CD4-positive, alpha-beta T cell treated with Interleukin-17A for 4 hours (primary cell): ENCODE data around the gene CIC.

Source experiments
- DNase-seq: peaks from one replicate; pipeline ENCODE4 v3.0.0-alpha.2; 2020; ENCODE audit warnings: mixed read lengths

CIC gene

DNA sequence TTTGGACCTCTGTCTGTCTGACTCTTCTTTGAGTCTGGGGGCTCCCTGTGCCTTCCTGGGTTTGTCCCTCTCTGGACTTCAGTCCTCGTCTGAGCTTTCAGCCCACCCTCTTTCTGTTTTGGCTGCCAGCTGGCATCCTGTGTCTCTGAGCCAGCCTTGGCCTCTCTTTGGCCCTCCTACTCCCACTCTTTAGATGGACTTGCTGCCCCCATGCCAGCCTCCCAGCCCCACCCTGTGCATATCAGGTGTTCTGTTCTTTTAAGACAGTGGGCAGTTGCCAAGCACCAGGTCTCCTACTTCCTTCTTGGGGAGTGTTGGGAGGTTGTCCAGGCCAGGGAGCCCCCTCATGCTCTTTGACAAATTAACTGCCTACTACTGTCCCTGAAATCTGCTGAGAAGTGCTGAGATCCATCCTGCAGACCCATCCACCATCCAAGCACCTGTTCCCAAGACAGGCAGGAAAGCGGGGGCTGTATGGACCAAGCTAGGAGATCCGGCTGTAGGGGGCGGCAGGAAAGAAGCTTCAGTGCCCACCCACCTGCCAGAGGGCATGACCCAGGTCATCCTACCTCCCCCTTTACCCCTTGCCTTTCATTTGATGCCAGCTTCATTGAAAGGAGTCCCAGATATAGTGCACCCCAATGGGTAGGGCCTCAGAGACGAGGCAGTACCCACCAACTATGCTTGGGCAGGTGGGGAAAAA, 9.6 kb downstream of the CIC start:
- DNase-seq, result no peak

DNA sequence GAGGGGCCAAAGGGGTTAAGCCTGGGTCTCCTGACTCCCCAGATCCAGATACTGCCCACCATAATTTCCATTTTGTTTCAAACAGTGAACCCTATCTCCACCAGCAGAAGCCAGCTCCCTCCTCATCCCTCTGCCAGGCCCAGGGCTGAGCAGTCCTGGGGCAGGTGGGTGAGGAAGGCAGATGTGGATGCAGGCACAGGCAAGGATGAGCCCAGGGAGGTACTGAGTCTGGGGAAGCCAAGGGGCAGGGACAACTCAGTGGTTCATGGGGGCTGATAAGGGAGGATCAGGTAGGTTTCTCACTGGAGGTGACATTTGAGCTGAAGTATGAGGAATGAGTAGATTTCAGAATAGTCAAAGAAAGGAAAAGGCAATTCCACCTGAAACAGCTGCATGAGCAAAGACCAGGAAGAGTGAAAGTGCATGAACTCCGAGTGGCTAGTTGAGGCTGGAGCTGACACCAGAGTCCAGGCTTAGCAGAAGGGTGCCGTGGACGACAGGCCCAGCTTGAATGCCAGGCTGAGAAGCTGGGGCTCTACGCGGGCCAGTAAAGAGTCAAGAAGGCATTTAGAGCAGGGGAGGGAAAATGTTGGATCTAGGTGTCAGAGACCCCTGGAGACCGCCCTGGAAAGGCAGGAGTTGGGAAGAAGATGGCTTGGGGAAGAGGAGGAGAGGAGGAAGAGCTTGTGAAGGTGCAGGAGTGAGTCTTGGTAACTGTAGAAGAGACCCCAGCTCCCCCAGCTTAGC, 10.3 kb downstream of the CIC start:
- DNase-seq, result no peak

DNA sequence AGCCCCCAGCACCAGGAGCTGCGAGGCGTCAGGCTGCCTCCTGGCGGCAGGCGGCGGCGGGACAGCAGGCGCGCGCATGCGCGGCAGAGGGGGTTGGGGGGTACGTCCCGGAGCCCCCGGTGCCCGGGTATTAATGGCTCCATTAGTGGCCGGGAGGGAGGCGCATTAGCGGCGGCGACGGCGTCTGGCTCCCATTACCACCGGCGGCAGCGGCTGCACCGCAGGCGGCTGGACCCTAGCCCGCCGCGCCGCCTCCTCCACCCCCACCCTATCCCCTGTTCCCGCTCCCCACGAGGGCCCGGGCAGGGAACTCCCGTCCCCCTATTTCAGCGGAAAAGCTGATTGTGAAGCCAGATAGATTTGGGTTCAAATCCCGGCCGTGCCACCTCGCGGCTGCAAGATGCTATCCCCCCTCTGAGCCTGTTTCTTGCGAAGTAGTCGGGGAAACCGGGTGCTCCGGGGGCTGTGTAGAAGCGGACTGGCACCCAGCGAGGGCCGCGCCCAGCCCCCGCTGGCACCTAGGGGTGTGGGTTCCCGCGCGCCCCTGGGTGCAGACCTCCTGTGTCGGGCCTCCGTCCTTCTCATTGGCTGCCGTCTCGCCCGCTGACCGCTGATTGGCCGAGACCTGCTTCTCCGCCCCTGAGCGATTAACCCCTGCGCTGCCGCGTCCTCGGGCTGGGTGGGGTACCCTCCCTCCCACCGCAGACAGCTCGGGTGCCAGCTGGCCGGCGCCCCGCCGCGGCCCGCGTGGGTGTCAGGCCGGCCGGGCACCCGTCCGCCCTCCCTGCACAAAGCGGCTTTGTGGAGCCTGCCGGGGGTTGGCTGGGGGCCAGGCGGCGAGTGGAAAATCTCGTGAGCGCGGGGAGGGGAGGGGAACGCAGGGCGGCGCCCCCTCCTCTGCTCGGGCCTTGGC, 11.1 kb downstream of the CIC start:
- peak; percentile 87 for DNase-seq

DNA sequence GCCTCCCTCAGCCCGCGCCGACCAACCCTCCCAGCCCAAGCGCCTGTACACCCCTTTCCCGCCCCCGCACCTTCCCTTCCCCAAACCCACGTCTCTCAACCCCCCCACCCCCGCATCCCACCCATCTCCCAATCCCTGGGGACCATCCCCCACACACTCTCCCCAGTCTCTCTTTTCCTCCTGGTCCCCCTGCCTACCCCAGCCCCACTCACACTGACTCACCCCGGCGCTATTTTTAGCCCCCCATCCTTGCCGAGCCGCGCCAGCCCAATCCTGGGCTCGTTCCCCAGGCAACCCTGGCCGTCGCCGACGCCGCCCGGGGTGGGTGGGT, 11.7 kb downstream of the CIC start:
- DNase-seq, result peak; percentile 50

DNA sequence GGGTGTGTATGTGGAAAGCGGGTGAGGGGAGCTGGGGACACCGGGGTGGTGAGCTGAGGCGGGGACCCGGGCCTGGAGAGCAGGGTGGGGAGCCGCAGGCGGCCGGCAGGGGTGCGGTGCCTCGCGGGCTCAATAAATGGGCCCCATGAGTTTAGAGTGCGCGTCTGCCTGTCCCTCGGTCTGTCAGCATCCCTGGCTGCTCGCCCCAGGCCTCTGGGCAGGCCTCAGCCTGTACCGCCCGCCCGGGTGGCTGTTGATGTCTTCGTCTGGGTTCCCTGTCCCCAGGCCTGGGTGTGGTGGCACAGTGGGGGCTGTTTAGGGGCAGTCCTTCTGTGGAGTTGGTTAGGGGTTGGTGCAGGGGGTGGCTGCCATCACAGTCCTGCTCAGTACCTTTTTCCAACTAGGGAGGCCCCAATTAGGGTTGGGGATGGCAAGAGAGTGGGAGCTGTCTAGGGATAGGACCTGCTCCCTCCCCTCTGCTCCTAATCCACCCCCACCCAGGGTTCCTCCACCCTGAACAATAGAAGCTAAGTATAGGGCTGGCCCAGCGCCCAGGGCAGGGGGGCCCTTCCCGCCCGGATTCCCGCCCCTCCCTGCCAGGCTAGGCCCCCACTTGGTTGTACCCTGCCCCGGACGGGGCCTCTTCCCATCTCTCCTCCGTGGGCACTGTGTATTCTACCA, 12.2 kb downstream of the CIC start:
- no peak for DNase-seq

DNA sequence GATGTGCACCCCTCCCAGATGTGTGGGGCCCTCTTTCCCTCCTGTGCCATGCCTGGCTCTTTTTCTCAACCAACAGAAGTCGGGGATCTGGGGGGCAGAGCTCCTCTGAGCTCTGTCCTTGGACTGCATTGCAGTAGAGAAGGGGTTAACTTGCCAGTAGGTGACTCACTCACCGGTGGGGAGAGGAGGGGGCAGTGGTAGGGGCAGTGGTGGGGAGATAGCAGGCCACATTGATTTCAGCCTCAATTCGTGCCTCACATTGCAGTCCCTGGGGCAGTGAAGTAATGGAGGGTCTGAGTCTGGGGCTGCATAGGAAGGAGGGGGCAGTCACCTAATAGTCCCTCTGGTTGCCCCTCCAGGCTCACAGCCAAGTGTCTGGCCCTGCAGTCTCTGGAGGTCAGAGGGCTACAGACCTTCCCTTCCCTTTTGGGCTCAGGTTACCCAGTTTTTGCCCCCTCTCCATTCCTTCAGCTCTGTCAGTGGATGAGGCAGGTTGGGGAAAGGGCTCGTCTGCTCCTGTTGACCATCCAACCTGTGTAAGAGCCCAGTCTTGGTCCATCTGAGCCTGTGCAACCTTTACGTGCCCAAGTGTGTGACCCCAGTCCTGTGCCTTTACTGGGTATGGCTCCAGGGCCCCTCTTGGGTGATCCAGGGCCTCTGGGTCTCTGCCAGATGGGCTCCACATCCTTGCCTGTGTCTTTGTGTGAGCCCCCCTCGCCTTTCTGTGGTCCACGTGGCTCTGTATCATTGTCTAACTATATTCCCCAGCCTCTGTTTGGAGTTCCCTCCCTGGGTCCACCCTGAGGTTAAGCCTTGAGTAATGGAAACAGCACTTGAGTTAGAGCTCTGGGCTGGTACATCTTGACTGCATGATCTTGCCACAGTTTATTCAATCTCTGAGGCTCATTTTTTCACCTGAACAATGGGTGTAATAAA, 13.0 kb downstream of the CIC start:
- DNase-seq, result peak; percentile 30

DNA sequence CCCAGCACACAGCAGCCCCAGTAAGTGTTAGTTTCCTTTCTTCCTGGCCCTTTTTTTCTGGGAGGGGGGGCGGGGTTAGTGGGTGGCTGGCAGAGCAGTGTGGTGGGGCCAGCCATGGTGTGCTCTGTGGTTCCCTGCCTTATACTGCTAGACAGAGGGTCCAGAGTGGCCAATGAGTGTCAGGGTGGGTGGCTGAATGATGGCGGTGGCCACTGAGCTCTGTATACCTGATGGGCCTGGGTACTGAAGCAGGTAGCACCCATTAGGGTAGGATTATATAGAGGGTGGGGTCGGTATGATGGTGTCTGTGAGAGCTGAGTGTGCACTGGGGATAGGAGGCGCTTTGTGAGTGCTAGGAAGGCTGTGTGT, 13.8 kb downstream of the CIC start:
- DNase-seq, result no peak

DNA sequence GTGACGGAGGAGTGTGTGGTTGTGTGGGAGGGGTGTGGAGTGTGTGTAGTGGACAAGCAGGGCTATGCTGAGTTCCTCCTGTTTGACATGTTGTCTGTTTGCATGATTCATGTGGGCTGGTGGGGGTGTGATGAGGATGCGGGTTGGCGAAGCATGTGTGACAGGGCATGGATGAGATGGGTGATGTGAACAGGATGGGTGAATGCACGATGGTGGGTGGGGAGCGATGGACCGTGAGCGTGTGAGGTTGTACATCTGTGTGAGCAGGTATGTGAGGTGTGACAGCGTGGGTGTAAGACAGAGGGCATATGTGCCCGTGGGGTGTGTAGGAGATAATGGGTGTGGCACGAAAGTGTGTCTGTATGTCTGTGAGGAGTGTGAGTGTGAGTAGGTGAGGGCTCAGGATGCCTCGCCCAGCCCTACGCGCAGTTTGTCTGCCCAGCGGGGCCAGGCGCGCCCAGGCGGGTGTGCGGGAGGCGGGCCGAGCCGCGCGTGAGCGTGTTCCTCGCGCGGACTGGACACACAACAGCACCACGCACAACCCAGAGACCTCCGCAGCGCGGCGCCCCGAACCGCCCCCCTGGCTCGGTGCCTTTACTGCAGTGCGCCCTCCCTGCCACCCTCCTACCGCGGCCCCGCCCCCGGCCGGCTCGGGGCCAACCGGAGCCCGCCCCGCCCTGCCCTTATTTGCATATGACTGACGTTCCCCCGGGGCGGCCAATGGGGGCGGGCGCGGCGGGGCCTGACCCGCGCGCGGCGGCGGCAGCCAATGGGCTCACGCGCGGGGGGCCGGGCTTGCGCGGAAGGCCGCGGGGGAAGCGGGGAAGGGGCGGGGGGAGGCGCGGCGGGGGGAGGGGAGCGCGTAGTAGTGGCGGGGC, 14.4 kb downstream of the CIC start:
- DNase-seq, result peak; percentile 98

DNA sequence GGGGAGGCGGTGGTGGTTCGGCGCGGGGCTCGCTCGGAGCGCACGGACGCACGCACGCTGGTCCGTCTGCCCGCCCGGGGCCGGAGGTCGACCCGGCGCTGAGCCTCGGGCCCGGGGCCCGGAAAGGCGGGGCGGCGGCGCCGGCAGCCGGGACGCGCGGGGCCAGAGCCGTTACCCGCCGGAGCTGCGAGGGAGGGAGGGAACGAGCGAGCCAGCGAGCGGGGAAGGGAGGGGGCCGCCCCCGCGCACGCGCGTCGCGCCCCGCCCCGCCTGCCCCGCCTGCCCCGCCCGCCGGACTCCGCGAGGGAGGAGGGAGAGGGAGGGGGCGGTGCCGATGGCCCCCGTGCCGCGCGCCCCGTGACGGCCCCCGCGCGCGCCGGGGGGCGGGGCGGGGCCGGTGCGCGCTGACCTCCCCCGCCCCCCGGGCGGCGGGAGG, 15.0 kb downstream of the CIC start:
- DNase-seq, result peak; percentile 93

DNA sequence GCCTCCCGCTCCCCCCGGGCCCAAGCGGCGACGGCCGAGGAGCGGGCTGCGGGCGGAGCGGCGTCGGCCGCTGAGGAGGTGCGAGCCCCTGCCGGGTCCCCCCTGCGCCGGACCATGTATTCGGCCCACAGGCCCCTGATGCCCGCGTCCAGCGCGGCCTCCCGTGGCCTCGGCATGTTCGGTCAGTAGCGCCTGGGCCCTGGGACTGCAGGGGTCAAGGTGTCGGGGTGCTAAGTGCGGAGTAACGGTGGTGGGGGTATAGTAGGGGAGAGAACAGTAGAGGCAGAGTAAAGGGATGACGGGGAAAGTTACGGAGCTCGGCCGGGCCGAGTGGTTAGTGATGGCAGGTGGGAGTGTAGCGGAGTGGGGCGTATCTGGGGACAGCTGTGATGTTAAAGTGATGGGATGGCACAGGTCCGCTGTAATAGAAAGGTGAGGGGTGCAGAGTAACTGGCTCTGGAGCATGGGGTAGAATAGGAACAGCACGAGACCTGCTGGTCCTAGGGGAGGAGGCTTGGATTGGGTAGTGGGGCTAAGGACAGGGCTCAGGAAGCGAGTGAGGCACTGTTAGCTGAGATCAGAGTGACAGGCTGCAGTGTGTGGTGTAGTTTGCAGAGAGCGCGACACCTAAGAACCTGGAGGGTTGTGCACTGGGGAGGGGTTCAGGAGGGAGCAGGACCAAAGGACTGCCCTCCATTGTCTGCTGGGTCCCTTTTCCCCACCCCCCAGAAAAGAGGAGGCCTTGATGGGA, 15.7 kb downstream of the CIC start:
- peak; percentile 37 for DNase-seq

DNA sequence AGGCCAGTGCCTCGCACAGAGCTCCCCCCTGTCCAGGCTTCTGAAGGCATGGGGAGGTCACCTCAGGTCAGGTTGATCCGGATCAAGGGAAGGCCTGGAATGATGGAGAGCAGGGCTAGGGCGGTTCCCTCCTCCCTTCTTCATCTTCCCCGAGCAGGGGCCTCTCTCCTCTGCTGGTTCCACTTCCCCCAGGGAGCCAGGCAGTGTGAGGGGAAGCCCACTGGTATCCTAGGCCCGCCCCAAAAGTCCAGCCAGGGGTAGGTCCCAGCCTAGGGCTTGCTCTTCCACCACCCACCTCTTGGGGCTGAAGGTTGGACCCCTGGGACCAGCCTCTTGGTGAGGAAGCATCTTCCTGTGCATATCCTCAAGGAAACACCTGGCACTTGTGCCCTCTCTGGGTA, 16.5 kb downstream of the CIC start:
- no peak for DNase-seq

DNA sequence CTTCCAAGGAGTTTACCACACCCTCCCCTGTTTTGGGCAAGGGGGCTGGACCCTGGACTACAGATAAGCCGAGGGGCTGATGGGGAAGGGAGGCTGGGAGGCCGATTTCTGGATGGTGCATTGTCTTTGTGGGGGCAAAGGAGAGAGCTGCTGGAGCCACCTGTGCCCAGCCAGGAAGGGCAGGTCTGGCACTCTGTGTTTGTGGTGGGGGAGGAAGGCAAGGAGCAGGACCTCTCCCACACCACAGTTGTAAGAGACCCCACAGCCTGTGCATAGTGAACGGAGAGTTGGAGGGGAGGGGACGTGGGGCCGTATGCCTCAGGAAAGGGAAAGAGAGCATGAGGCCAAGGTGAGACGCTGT, 16.9 kb downstream of the CIC start:
- no peak for DNase-seq

DNA sequence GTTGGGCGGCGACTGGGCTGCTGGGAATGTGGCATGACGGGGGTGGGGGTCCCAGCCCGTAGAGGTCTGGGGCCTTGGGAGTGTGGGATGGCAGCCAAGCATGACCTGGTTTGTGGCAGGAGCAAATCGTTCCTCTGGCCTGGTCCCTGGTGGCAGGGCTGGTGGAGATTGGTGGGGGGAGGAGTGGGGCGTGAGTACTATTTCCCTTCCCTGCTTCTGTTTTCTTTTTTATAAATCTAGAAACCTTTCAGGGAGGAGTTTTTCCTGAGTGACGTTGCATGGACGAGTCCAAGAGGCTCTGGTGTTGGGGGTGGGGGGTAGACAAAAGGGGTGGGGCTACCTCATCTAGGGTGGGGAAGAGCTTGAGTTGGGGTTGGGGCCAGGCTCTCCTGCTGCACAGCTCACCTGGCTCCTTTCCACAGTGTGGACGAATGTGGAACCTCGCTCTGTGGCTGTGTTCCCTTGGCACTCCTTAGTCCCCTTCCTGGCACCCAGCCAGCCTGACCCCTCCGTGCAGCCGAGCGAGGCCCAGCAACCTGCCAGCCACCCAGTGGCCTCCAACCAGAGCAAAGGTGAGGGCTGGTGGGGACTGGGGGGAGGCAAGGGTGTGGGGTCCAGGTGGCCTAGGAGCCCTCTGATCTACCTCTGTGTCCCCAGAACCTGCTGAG, 17.4 kb downstream of the CIC start:
- DNase-seq, result no peak

DNA sequence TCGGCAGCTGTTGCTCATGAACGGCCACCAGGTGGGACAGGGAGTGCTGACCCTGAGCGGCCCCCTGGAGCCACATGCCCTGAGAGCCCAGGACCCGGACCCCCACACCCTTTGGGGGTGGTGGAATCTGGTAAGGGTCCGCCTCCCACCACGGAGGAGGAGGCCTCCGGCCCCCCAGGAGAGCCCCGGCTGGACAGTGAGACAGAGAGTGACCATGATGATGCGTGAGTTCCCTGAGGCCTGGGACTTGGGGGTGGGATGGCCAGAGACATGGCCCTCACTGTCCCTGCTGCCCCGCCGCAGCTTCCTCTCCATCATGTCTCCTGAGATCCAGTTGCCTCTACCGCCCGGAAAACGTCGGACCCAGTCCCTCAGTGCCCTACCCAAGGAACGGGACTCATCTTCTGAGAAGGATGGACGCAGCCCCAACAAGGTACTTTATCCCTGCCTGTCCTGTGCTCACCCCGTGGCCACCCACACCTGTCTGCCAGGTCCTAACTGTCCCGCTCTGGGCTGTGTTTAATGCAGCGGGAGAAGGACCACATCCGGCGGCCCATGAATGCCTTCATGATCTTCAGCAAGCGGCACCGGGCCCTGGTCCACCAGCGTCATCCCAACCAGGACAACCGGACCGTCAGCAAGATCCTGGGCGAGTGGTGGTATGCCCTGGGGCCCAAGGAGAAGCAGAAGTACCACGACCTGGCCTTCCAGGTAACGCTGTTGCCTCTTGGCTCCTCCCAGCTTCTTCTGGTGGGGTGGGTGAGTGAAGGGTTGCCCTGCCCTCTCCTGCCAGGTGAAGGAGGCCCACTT, 18.2 kb downstream of the CIC start:
- DNase-seq, result no peak

DNA sequence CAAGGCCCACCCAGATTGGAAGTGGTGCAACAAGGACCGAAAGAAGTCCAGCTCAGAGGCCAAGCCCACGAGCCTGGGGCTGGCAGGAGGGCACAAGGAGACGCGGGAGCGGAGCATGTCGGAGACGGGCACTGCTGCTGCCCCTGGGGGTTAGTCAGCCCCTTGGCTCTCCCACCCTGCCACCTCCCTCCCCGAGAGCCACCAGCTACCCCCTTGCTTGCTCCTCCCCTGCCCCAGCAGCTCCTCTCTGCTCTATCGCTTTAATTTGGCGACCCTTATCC, 18.7 kb downstream of the CIC start:
- no peak for DNase-seq

DNA sequence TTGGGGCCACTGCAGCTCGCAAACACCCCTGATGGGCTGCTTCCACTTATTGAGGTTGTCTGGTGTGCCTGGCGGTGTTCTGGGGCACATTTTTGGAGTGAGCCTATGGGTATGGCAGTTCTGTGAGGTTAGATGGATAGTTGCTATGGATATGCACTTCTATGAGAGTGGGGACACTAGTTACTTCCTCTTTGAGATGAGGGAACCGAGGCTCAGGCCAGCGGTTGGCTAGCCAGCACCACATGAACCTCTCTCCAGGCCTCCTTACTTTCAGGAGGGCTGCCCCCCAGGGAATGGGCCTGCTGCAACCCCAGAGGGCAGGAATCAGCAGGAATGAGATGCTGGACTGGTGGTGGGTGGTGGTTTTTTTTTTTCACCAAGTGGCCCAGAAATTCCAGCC, 19.3 kb downstream of the CIC start:
- DNase-seq, result no peak

DNA sequence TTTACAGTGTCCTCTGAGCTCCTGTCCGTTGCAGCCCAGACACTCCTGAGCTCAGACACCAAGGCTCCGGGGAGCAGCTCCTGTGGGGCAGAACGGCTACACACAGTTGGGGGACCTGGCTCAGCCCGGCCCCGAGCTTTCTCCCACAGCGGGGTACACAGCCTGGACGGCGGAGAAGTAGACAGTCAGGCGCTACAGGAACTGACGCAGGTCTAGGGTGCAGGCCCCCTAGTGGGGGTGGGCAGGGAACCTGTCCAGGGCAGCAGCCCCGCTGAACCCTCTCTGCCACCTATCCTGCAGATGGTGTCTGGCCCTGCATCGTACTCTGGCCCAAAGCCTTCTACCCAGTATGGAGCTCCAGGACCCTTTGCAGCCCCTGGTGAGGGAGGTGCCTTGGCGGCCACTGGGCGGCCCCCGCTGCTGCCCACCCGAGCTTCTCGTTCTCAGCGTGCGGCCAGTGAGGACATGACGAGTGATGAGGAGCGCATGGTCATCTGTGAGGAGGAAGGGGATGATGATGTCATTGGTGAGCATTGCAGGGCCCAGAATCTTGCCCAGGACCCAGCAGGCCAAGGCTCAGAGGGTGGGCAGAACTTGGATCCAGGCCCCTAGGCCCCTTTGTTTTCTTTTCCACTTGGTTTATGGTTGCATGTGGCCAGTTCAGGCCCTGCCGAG, 20.0 kb downstream of the CIC start:
- no peak for DNase-seq

DNA sequence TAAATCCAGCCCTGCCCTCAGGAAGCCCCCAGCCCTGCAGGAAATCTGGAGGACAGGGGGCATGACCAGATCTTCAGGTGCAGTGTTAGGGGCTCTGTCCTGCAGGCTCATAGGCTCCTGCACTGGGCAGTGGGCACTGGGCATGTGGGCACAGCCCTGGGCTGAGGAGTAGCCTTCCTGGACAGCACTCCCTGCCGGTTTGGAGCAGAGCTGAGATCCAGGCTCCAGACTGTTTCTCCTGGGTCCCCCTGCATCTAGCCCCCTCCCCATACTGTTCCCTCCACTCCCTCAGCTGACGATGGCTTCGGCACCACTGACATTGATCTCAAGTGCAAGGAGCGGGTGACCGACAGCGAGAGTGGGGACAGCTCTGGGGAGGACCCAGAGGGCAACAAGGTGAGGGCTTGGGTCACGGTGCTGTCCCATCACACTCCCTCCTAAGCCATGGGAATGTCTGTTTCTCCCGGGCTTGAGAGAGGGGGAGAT, 20.5 kb downstream of the CIC start:
- no peak for DNase-seq
